Loucy (cell line): ENCODE results near the gene PEMT.

Experiments
- H2AFZ ChIP-seq: fragments of 200-600 bp; sonication (generic); 2 replicates; pipeline ENCODE4 v1.6.0; 2016; ENCODE audit warnings: antibody characterized with exemption, mild to moderate bottlenecking, low read length, moderate library complexity
- H3F3A ChIP-seq: fragments of 200-600 bp; 2 replicates; pipeline ENCODE4 v1.6.0; 2016; ENCODE audit warnings: antibody characterized with exemption, low read depth, mild to moderate bottlenecking
- H3K27me3 ChIP-seq: fragments of 200-600 bp; sonication (generic); 2 replicates; pipeline ENCODE4 v1.6.1; 2014; ENCODE audit warnings: low read length, mild to moderate bottlenecking; ENCODE audit not compliant: insufficient read depth, poor library complexity, severe bottlenecking
- H3K36me3 ChIP-seq: fragments of 200-600 bp; sonication (generic); 2 replicates; pipeline ENCODE4 v1.6.1; 2016; ENCODE audit warnings: low read length; ENCODE audit not compliant: insufficient read depth
- H3K4me1 ChIP-seq: fragments of 200-600 bp; sonication (generic); 2 replicates; pipeline ENCODE4 v1.5.1; 2014; ENCODE audit warnings: low read length, mild to moderate bottlenecking; ENCODE audit not compliant: insufficient read depth, poor library complexity, severe bottlenecking
- H3K4me2 ChIP-seq: fragments of 200-600 bp; sonication (generic); 2 replicates; pipeline ENCODE4 v1.6.0; 2014; ENCODE audit warnings: antibody characterized with exemption, low read length, low read depth, mild to moderate bottlenecking; ENCODE audit not compliant: poor library complexity, severe bottlenecking
- H3K4me3 ChIP-seq: fragments of 200-600 bp; sonication (generic); 2 replicates; pipeline ENCODE4 v1.5.1; 2014; ENCODE audit warnings: low read length, mild to moderate bottlenecking, mixed read lengths; ENCODE audit not compliant: poor library complexity, severe bottlenecking
- H3K79me2 ChIP-seq: fragments of 200-600 bp; sonication (generic); 2 replicates; pipeline ENCODE4 v1.6.1; 2014; ENCODE audit warnings: low read length; ENCODE audit not compliant: insufficient read depth
- H3K9ac ChIP-seq: fragments of 200-600 bp; sonication (generic); 2 replicates; pipeline ENCODE4 v1.6.0; 2014; ENCODE audit warnings: mild to moderate bottlenecking, low read depth, low read length, moderate library complexity; ENCODE audit not compliant: poor library complexity, severe bottlenecking
- H3K9me2 ChIP-seq: fragments of 200-600 bp; sonication (generic); replicated peaks from 2 replicates; pipeline ENCODE4 v1.6.1; 2016; ENCODE audit warnings: low read depth, low read length, mixed read lengths
- H3K9me3 ChIP-seq: fragments of 200-600 bp; sonication (generic); 2 replicates; pipeline ENCODE4 v1.6.1; 2014; ENCODE audit warnings: mild to moderate bottlenecking, antibody characterized with exemption, low read length, low read depth; ENCODE audit not compliant: insufficient read depth
- H4K20me1 ChIP-seq: fragments of 200-600 bp; sonication (generic); 2 replicates; pipeline ENCODE4 v1.6.0; 2014; ENCODE audit warnings: antibody characterized with exemption, low read length, mild to moderate bottlenecking; ENCODE audit not compliant: insufficient read depth, poor library complexity, severe bottlenecking
- TF ChIP-seq, protein P1 (sequence below): fragments of 200-600 bp; sonication (generic); conservative IDR thresholded peaks from 2 replicates; pipeline ENCODE4 v1.5.1; 2014; ENCODE audit warnings: mild to moderate bottlenecking, antibody characterized with exemption, low read length

Gene PEMT

DNA sequence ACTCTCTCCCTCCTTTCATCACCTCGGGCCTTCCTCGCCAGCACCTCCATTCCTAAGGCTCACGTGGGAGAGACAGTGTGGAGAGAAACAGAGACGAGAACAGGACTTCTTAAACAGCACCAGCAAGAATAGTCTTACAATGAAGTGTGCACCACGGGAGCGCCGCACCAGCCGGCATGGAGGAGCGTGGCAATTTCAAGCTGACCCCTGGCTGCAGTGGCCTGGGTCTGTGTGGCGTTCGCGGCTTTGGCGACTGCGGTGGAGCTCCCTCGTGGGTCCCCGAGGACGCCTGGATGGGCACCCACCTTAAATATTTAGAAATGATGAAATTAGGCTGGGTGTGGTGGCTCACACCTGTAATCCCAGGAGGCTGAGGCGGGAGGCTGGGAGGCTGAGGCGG is 135.3 kb downstream of the PEMT start:
- no peaks in the 10 kb centered on the region for H3K36me3 ChIP-seq
- no peaks in the 10 kb centered on the region for H3K4me1 ChIP-seq
- no peaks in the 10 kb centered on the region for H3K27me3 ChIP-seq
- no peaks in the 10 kb centered on the region for H3K9me3 ChIP-seq
- no peak overlapping the region for H3K4me2 ChIP-seq
- H3K79me2 ChIP-seq = no peaks in the 10 kb centered on the region
- no peaks in the 10 kb centered on the region for H3F3A ChIP-seq
- no peaks in the 10 kb centered on the region for H4K20me1 ChIP-seq
- H3K9ac ChIP-seq = no peak overlapping the region
- H3K9me2 ChIP-seq = no peaks in the 10 kb centered on the region
- H3K4me3 ChIP-seq = no peak overlapping the region
- no peak overlapping the region for H2AFZ ChIP-seq
- TF ChIP-seq, protein P1, sequence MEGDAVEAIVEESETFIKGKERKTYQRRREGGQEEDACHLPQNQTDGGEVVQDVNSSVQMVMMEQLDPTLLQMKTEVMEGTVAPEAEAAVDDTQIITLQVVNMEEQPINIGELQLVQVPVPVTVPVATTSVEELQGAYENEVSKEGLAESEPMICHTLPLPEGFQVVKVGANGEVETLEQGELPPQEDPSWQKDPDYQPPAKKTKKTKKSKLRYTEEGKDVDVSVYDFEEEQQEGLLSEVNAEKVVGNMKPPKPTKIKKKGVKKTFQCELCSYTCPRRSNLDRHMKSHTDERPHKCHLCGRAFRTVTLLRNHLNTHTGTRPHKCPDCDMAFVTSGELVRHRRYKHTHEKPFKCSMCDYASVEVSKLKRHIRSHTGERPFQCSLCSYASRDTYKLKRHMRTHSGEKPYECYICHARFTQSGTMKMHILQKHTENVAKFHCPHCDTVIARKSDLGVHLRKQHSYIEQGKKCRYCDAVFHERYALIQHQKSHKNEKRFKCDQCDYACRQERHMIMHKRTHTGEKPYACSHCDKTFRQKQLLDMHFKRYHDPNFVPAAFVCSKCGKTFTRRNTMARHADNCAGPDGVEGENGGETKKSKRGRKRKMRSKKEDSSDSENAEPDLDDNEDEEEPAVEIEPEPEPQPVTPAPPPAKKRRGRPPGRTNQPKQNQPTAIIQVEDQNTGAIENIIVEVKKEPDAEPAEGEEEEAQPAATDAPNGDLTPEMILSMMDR = no peak
